B cell (primary cell): ENCODE results near the gene EBP. TPM values are rescaled to one million over a fixed set of nuclear protein-coding genes. Genes with fewer than 3 reads are reported as not detected.

ENCODE experiments used
- ATAC-seq: fragments of 200-7000 bp; cut with Tn5 transposase; one replicate; pipeline ENCODE4 v1.10.0; 2021; ENCODE audit warnings: low read depth, mild to moderate bottlenecking, moderate number of reproducible peaks, moderate library complexity
- CTCF ChIA-PET: fragments of 350-600 bp; sonication (Branson Sonifier 250); formaldehyde crosslinking; loops from one replicate; lab custom pipeline; 2021; ENCODE audit warnings: antibody characterized with exemption, inconsistent platforms; lab: Charles Lee
- POLR2A ChIA-PET: fragments of 350-600 bp; sonication (Branson Sonifier 250); formaldehyde crosslinking; loops from one replicate; lab custom pipeline; 2021; ENCODE audit warnings: antibody characterized with exemption; lab: Charles Lee
- DNase-seq: peaks from one replicate; pipeline ENCODE4 v3.0.0; 2013
- H2AFZ ChIP-seq: 2 replicates; pipeline ENCODE4 v1.6.1; 2012; ENCODE audit warnings: mild to moderate bottlenecking, low read depth, low read length; ENCODE audit not compliant: insufficient read depth, poor library complexity, severe bottlenecking
- H3K27ac ChIP-seq, 2 donors: 1 replicate in 1 of 2; 2 replicates in 1 of 2; pipeline ENCODE4 v1.5.1; 2012 to 2013; ENCODE audit warnings: low read length in 2 of 2, mild to moderate bottlenecking in 2 of 2, moderate library complexity in 1 of 2
- H3K27me3 ChIP-seq, 4 experiments: fragments of 200-600 bp in 1 of 4; sonication (generic) in 1 of 4; replicated peaks in 1 of 4; 1 replicate in 2 of 4; 2 replicates in 2 of 4; pipeline versions ENCODE4 v1.6.1 to v1.7.0; 2013 to 2016; ENCODE audit warnings: low read length in 3 of 4, mild to moderate bottlenecking in 2 of 4, mixed read lengths in 1 of 4, moderate library complexity in 1 of 4; ENCODE audit not compliant: insufficient read depth in 4 of 4, control insufficient read depth in 3 of 4; ENCODE audit errors: control extremely low read depth in 1 of 4
- H3K36me3 ChIP-seq, 2 experiments: replicated peaks in 1 of 2; 1 replicate in 1 of 2; 2 replicates in 1 of 2; pipeline versions ENCODE4 v1.6.1 to v1.7.1; 2013; ENCODE audit warnings: low read length in 1 of 2; ENCODE audit not compliant: insufficient read depth in 2 of 2, control insufficient read depth in 1 of 2; ENCODE audit errors: control extremely low read depth in 1 of 2, extremely low read depth in 1 of 2
- H3K4me1 ChIP-seq, 2 donors: fragments of 200-600 bp in 1 of 2; sonication (generic) in 1 of 2; 1 replicate in 1 of 2; 2 replicates in 1 of 2; pipeline versions ENCODE4 v1.5.1 to v1.6.1; 2013 to 2017; ENCODE audit warnings: low read length in 2 of 2; ENCODE audit not compliant: control insufficient read depth in 2 of 2, insufficient read depth in 2 of 2
- H3K4me2 ChIP-seq: replicated peaks from 2 replicates; pipeline ENCODE3; 2012; ENCODE audit warnings: mild to moderate bottlenecking, low read depth, low read length; ENCODE audit not compliant: poor library complexity, severe bottlenecking
- H3K4me3 ChIP-seq, 5 experiments: fragments of 200-600 bp in 1 of 5; sonication (generic) in 1 of 5; 1 replicate in 3 of 5; 2 replicates in 2 of 5; pipeline versions ENCODE4 v1.5.1 to v1.7.0; 2011 to 2016; ENCODE audit warnings: low read length in 4 of 5, mild to moderate bottlenecking in 4 of 5, low read depth in 2 of 5, control low read depth in 1 of 5, moderate library complexity in 1 of 5; ENCODE audit not compliant: insufficient read depth in 1 of 5; ENCODE audit errors: control extremely low read depth in 1 of 5, extremely low read depth in 1 of 5
- H3K79me2 ChIP-seq: fragments of 200-600 bp; sonication (generic); one replicate; pipeline ENCODE4 v1.6.0; 2016; ENCODE audit warnings: low read length; ENCODE audit not compliant: control insufficient read depth, insufficient read depth
- H3K9ac ChIP-seq: fragments of 200-600 bp; sonication (generic); 2 replicates; pipeline ENCODE4 v1.6.1; 2017; ENCODE audit warnings: mild to moderate bottlenecking, low read length, moderate library complexity
- H3K9me3 ChIP-seq, 3 donors: one replicate each; pipeline versions ENCODE4 v1.6.1 to v1.7.1; 2013; ENCODE audit warnings: low read length in 2 of 3; ENCODE audit not compliant: control insufficient read depth in 2 of 3, insufficient read depth in 1 of 3; ENCODE audit errors: control extremely low read depth in 1 of 3
- H4K20me1 ChIP-seq: 2 replicates; pipeline ENCODE4 v1.6.0; 2012; ENCODE audit warnings: mild to moderate bottlenecking, low read length; ENCODE audit not compliant: insufficient read depth, control insufficient read depth, poor library complexity, severe bottlenecking
- H3K27ac Mint-ChIP-seq: one replicate; pipeline ENCODE4 v1.8.0; 2021; ENCODE audit warnings: mixed read lengths
- H3K27me3 Mint-ChIP-seq: one replicate; pipeline ENCODE4 v1.8.0; 2021; ENCODE audit warnings: mixed read lengths
- H3K4me1 Mint-ChIP-seq: one replicate; pipeline ENCODE4 v1.8.0; 2021; ENCODE audit warnings: mixed read lengths
- H3K4me3 Mint-ChIP-seq: one replicate; pipeline ENCODE4 v1.8.0; 2021; ENCODE audit warnings: mixed read lengths
- H3K9me3 Mint-ChIP-seq: one replicate; pipeline ENCODE4 v1.8.0; 2022; ENCODE audit warnings: mixed read lengths; ENCODE audit not compliant: insufficient read depth
- CTCF ChIP-seq: fragments of 200-600 bp; IDR thresholded peaks from one replicate; pipeline ENCODE4 v1.8.0; 2022; ENCODE audit warnings: antibody characterized with exemption, mild to moderate bottlenecking
- EZH2 ChIP-seq: IDR thresholded peaks from 2 replicates; pipeline ENCODE4 v1.6.1; 2012; ENCODE audit warnings: borderline replicate concordance, low read depth, mild to moderate bottlenecking, moderate library complexity, low read length; ENCODE audit not compliant: insufficient read depth, poor library complexity, severe bottlenecking
- WGBS: methylation state at CpG from one replicate; pipeline ENCODE4 v1.1.5; 2013; ENCODE audit warnings: missing lambda C conversion rate; ENCODE audit not compliant: insufficient coverage; 5-methylcytosine and 5-hydroxymethylcytosine counted together
- intact Hi-C: fragments of 100-400 bp; cut with micrococcal nuclease; formaldehyde crosslinking; loops from one replicate; pipeline ENCODE4 v1.10.0; 2022
- polyA plus RNA-seq: library from polyadenylated mRNA; depleted of rRNA; stranded (reverse); fragments of >200 nt; gene quantifications from 2 replicates; pipeline ENCODE4 v1.2.3, GENCODE V29; 2012
- total RNA-seq, 2 donors: library from RNA; stranded (reverse); fragments of 120-200 nt in 1 of 2; gene quantifications; 1 replicate in 1 of 2; 2 replicates in 1 of 2; pipeline versions ENCODE4 v1.2.3 to v1.2.4, GENCODE V29; 2013 to 2022

EBP gene
- total and polyA plus RNA-seq, 2 donors (not counting 1 experiment from before 2014, with no cell fraction given), result 27.9 to 60.8 TPM

- no peak for ATAC-seq
- WGBS, result no CpG with 5 or more reads among the region's 1 CpG
- no peak overlapping the region for H3K4me3 Mint-ChIP-seq
- ChIA-PET CTCF (no interaction called here), POLR2A (no interaction called here)
- intact Hi-C loops, result no loop called here
- no peaks in the 10 kb centered on the region for H3K4me1 ChIP-seq
- H2AFZ ChIP-seq, result no peak overlapping the region
- H3K9me3 ChIP-seq, result no peaks in the 10 kb centered on the region
- no peak overlapping the region for H3K9ac ChIP-seq
- DNase-seq, result no peak
- no peaks in the 10 kb centered on the region for H3K9me3 Mint-ChIP-seq
- no peaks in the 10 kb centered on the region for H4K20me1 ChIP-seq
- H3K4me2 ChIP-seq, result no peak overlapping the region
- H3K36me3 ChIP-seq, result peaks cover 0 to 9% of the 10 kb centered on the region in 2 experiments
- H3K27me3 Mint-ChIP-seq, result no peaks in the 10 kb centered on the region
- no peak overlapping the region for H3K27ac ChIP-seq
- no peaks in the 10 kb centered on the region for H3K4me1 Mint-ChIP-seq
- no peaks in the 10 kb centered on the region for H3K79me2 ChIP-seq
- no peak for TF ChIP-seq EZH2
- TF ChIP-seq CTCF, result no peak
- no peak overlapping the region for H3K27ac Mint-ChIP-seq
- no peaks in the 10 kb centered on the region for H3K27me3 ChIP-seq
- H3K4me3 ChIP-seq, result no peak overlapping the region
Observed at GRCh38 chrX:48532161-48532560, 10.6 kb downstream of the EBP start.

- Mint-ChIP-seq H3K9me3 (no peaks in the 10 kb centered on the region), H3K4me1 (no peaks in the 10 kb centered on the region), H3K27me3 (no peaks in the 10 kb centered on the region), H3K4me3 (no peak overlapping the region), H3K27ac (no peak overlapping the region)
- Histone ChIP-seq H3K4me3 (no peak overlapping the region), H3K27me3 (no peaks in the 10 kb centered on the region), H3K36me3 (peaks cover 0 to 2% of the 10 kb centered on the region in 2 experiments), H3K9ac (no peak overlapping the region), H2AFZ (no peak overlapping the region), H4K20me1 (no peaks in the 10 kb centered on the region), H3K4me1 (no peaks in the 10 kb centered on the region), H3K4me2 (no peak overlapping the region), H3K27ac (no peak overlapping the region), H3K9me3 (no peaks in the 10 kb centered on the region), H3K79me2 (no peaks in the 10 kb centered on the region)
- no peak for DNase-seq
- 92% methylated on average over 2 of the region's 3 CpGs for WGBS
- ATAC-seq, result no peak
- intact Hi-C loops, result no loop called here
- CTCF ChIA-PET, result no interaction called here
- no peak for TF ChIP-seq EZH2
- TF ChIP-seq CTCF, result no peak
- POLR2A ChIA-PET, result no interaction called here
Observed at GRCh38 chrX:48533165-48533564, 11.6 kb downstream of the EBP start.
